ENCODE measurements around the gene TRIM56. TPM values are rescaled to one million over a fixed set of nuclear protein-coding genes. Genes with fewer than 3 reads are reported as not detected.

Gene TRIM56
- total and polyA plus RNA-seq, 2 of the 13 experiments (the other 11 are each of a cell fraction or from before 2014, with no cell fraction given): 3.2 to 7.1 TPM

DNA sequence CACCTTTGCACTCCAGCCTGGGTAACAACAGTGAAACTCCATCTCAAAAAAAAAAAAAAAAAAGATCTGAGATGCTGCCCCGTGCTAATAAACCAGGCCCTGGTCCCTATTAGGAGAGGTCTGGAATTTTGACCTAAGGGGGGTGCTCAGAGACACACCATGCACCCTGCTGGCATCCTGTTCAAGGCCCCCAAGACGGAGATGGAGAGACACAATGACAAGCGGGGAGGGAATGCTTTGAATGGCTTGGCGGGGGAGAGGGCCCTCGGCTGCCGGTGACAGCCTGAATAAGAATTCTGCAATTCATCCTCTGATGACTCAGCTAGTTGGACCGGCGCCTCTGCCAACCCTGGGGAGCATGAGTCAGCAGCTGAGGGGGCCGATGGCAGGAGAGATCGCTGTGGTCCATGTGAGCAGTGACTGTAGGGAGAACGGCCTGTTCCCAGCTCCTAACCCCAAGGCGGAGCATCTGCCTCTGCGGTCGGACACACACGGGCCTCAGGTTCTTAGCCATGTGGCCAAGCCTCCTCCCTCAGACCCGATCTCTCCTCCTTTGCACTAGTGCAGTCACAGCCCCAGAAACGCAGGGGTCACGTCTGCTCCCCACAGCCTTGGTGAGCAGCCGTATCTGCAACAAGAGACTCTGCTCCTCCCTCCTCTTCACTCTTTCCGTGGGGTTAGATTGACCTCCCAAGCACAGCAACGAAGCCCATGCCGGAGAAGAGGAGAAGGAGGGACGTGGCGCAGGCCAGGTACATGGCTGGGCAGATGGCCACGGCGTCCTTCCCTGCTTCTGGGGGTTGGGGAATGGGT is 14.9 kb downstream of the TRIM56 start (continued):
- TF ChIP-seq ZNF30 (CRISPR knock-in tag; IDR thresholded peaks at IDR 0.05) (no peak), JARID2 (CRISPR knock-in tag; IDR thresholded peaks at IDR 0.05; ENCODE audit: insufficient replicate concordance) (no peak), MEIS1 (CRISPR knock-in tag; IDR thresholded peaks at IDR 0.05; ENCODE audit: borderline replicate concordance) (0 out of 2 replicates have a peak, but pooled peaks have one; percentile 27), ZNF83 (CRISPR knock-in tag; IDR thresholded peaks at IDR 0.05; ENCODE audit: borderline replicate concordance) (no peak), FOSL2 (CRISPR knock-in tag; IDR thresholded peaks at IDR 0.05) (peak; percentile 97), KLF15 (CRISPR knock-in tag; IDR thresholded peaks at IDR 0.05; ENCODE audit: borderline replicate concordance) (no peak), ZNF121 (CRISPR knock-in tag; IDR thresholded peaks at IDR 0.05) (peak; percentile 37; the same call in 1 of the 2 replicates), ZFP90 (CRISPR knock-in tag; IDR thresholded peaks at IDR 0.05; ENCODE audit: borderline replicate concordance) (no peak), ZNF605 (CRISPR knock-in tag; IDR thresholded peaks at IDR 0.05) (no peak), KLF9 (CRISPR knock-in tag; IDR thresholded peaks at IDR 0.05; ENCODE audit: low read depth) (no peak), SRF (IDR thresholded peaks at IDR 0.05; ENCODE audit: low read depth, low read length) (no peak), ZNF17 (CRISPR knock-in tag; IDR thresholded peaks at IDR 0.05) (no peak), EED (CRISPR knock-in tag; IDR thresholded peaks at IDR 0.05) (no peak), ZMYM2 (CRISPR knock-in tag; IDR thresholded peaks at IDR 0.05) (no peak), KDM5B (CRISPR knock-in tag; IDR thresholded peaks at IDR 0.05; ENCODE audit: borderline replicate concordance) (peak; percentile 69; the same call in 1 of the 2 replicates), PCBP2 (optimal IDR thresholded peaks at IDR 0.05; ENCODE audit: low read depth, low read length, poor library complexity, severe bottlenecking) (no peak), ZNF776 (CRISPR knock-in tag; IDR thresholded peaks at IDR 0.05) (no peak), AGO1 (IDR thresholded peaks at IDR 0.05; ENCODE audit: low read depth, low read length, poor library complexity, severe bottlenecking) (no peak), TEAD2 (CRISPR knock-in tag; IDR thresholded peaks at IDR 0.05) (no peak), SRSF1 (optimal IDR thresholded peaks at IDR 0.05; ENCODE audit: low read depth, low read length) (no peak), KDM1A (CRISPR knock-in tag; IDR thresholded peaks at IDR 0.05) (no peak), SP2 (CRISPR knock-in tag; IDR thresholded peaks at IDR 0.05) (no peak), ZNF781 (CRISPR knock-in tag; IDR thresholded peaks at IDR 0.05; ENCODE audit: borderline replicate concordance, not compliant biosample characterization) (no peak), ZSCAN29 (CRISPR knock-in tag; conservative IDR thresholded peaks at IDR 0.05) (no peak), YEATS2 (CRISPR knock-in tag; IDR thresholded peaks at IDR 0.05; ENCODE audit: borderline replicate concordance) (no peak)
- TF ChIP-seq, protein P1, sequence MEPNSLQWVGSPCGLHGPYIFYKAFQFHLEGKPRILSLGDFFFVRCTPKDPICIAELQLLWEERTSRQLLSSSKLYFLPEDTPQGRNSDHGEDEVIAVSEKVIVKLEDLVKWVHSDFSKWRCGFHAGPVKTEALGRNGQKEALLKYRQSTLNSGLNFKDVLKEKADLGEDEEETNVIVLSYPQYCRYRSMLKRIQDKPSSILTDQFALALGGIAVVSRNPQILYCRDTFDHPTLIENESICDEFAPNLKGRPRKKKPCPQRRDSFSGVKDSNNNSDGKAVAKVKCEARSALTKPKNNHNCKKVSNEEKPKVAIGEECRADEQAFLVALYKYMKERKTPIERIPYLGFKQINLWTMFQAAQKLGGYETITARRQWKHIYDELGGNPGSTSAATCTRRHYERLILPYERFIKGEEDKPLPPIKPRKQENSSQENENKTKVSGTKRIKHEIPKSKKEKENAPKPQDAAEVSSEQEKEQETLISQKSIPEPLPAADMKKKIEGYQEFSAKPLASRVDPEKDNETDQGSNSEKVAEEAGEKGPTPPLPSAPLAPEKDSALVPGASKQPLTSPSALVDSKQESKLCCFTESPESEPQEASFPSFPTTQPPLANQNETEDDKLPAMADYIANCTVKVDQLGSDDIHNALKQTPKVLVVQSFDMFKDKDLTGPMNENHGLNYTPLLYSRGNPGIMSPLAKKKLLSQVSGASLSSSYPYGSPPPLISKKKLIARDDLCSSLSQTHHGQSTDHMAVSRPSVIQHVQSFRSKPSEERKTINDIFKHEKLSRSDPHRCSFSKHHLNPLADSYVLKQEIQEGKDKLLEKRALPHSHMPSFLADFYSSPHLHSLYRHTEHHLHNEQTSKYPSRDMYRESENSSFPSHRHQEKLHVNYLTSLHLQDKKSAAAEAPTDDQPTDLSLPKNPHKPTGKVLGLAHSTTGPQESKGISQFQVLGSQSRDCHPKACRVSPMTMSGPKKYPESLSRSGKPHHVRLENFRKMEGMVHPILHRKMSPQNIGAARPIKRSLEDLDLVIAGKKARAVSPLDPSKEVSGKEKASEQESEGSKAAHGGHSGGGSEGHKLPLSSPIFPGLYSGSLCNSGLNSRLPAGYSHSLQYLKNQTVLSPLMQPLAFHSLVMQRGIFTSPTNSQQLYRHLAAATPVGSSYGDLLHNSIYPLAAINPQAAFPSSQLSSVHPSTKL (CRISPR knock-in tag; IDR thresholded peaks at IDR 0.05): peak; percentile 81
- TF ChIP-seq, protein P2, sequence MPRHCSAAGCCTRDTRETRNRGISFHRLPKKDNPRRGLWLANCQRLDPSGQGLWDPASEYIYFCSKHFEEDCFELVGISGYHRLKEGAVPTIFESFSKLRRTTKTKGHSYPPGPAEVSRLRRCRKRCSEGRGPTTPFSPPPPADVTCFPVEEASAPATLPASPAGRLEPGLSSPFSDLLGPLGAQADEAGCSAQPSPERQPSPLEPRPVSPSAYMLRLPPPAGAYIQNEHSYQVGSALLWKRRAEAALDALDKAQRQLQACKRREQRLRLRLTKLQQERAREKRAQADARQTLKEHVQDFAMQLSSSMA (CRISPR knock-in tag; IDR thresholded peaks at IDR 0.05): no peak
